ENCODE results near the gene IGFLR1.

IGFLR1 gene

DNA sequence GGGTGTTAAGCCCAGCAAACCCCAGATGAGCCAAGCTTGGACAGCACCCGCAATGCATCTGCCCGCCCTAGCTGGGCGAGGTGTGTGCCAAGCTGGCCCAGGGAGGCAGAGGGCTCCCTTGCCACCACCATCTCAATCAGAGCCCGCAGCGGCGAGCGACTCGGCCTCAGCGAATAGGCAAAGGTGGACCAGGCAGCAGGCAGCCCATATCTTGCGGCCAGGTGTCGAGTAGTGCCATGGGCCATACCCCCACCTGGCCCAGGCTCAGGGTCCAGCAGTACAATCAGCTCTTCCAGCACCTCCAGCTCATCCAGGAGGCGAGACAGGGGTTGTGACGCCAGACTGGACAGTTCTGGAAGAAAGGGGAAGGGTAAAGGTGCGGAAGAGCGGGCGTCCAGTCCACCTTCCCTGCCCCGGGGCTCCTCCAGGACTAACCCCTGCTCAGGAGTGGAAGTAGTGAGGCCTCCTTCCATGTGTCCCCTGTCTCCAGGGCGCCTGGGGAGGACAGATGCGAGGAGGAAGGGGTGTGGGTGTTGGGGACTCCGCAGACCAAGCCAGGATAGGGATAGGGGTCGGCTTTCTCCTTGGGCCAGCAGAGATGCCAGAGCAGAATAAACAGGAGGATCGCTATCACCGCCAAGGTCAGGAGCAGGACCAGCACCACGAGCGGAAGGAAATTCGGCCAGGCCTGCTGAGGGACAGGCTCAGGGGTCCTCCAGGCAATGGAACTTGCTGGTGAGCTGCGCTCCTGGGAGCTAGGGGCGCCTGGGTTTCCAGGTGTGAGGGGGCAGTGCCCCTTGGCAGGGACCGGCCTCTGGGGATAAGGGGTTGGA is 2.8 kb downstream of the IGFLR1 start:
- in situ Hi-C loops (cut with MboI; ENCODE audit: low sequenced_read_pairs) = no loop called here

DNA sequence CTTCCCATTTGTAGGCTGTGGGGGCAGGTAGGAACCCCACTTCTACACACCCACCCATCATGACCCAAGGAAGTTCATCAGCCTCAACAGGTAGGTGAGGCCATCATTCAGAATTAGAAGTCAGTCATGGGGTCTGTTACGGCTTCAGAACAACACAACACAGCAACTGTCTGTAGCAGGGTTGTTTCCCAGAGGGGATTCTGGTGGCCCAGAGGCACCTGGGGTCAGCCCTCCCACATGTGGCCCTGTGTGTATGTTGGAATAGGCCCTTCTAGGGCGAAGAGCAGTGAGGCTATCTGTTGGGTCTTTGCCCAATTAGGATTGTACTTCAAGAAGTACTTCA is 3.4 kb downstream of the IGFLR1 start:
- in situ Hi-C loops (cut with MboI; ENCODE audit: low sequenced_read_pairs) = no loop called here

DNA sequence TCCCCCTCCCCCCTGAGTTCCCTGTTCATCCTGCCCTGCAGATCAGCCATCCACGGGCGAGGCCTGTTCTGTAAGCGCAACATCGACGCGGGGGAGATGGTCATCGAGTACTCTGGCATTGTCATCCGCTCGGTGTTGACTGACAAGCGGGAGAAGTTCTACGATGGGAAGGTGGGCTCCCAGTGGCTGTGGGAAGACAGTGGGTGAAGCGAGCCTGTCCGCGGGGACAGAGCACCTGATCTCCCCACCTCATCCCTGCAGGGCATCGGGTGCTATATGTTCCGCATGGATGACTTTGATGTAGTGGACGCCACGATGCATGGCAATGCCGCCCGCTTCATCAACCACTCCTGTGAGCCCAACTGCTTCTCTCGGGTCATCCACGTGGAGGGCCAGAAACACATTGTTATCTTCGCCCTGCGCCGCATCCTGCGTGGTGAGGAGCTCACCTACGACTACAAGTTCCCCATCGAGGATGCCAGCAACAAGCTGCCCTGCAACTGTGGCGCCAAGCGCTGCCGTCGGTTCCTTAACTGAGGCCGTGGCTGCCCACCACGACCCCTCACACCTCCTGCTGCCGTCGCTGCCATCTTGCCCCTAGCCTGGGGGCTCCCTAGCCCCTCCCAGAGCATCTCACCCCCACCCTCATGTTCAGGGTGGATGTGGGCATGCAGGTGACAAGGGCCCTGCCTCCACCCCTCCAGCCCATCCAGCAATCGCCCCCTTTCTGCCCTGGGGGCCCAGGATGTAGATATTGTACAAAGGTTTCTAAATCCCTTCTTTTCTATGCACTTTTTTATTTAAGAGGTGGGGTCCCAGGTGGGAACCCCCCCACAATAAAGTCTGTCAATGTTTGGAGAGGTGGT is 4.0 kb downstream of the IGFLR1 start:
- in situ Hi-C loops (cut with MboI; ENCODE audit: low sequenced_read_pairs) = no loop called here

DNA sequence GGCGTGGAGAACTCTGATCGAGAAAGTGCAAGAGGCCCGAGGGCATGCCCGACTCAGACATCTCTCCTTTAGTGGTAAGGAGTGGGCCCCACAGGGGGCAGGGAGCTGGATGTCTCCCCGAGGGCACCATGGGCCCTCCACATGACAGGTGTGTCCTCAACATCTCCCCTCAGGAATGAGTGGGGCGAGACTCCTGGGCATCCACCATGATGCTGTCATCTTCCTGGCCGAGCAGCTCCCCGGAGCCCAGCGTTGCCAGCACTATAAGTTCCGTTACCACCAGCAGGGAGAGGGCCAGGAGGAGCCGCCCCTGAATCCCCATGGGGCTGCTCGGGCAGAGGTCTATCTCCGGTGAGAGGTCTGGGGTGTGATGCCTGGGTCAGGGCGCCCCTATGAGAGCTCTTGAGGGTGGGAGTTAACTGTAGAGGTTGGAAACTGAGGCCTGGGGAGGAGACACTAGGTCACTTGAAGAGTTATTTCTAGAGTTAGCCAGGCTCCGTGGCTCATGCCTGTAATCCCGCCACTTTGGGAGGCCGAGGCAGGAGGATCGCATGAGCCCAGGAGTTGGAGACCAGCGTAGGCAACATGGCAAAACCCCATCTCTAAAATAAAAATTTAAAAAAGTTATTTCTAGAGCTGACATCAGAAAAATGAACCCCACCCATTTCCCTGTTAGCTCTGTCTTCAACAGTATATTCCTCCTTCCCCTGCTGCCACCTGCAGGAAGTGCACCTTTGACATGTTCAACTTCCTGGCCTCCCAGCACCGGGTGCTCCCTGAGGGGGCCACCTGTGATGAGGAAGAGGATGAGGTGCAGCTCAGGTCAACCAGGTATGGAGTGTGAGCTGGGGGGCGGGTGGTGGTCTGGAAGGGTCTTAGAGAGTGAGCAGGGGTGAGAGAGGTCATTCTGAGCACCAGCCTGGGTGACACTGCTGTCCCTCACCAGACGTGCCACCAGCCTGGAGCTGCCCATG is 5.1 kb downstream of the IGFLR1 start:
- in situ Hi-C loops (cut with MboI; ENCODE audit: low sequenced_read_pairs) = no loop called here

DNA sequence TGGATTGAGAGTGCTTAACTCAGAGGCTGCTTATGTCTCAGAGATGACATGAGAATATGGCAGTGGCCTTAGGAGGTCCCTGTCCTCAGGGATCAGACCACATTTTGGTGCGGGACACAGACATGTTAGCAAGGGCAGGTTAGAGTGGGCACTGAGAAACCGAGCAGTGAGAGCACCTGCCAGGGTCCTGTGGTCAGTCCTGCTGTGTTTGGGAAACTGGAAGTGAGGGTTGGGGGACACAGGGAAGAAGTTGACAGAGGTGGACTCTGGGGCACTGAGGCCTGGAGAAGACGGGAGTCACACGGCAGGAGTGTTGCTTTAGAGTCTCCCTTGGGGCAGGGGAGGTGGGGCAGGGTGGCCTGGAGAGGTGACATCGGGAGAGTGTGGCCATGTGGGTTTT is 7.4 kb downstream of the IGFLR1 start:
- in situ Hi-C loops (cut with MboI; ENCODE audit: low sequenced_read_pairs) = no loop called here

DNA sequence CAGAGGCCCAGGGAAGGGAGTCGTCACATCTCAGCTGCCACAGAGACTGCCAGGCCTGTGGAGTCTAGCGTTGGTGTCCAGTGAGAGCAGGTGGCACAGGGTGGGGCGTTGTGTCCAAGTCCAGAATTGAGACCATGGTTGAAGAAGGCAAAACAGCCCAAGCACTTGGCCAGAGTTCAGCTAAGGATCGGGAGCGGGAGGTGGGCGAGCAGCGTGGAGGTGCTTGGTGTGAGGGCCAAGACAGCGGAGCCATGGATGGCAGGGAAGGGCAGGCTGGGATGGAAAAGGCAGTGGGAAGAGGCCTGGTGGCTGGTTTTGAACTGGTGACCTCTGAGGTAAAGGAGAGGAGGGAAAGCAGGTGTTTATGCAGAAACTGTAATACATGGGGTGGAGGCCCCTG is 8.0 kb downstream of the IGFLR1 start:
- in situ Hi-C loops (cut with MboI; ENCODE audit: low sequenced_read_pairs) = no loop called here

DNA sequence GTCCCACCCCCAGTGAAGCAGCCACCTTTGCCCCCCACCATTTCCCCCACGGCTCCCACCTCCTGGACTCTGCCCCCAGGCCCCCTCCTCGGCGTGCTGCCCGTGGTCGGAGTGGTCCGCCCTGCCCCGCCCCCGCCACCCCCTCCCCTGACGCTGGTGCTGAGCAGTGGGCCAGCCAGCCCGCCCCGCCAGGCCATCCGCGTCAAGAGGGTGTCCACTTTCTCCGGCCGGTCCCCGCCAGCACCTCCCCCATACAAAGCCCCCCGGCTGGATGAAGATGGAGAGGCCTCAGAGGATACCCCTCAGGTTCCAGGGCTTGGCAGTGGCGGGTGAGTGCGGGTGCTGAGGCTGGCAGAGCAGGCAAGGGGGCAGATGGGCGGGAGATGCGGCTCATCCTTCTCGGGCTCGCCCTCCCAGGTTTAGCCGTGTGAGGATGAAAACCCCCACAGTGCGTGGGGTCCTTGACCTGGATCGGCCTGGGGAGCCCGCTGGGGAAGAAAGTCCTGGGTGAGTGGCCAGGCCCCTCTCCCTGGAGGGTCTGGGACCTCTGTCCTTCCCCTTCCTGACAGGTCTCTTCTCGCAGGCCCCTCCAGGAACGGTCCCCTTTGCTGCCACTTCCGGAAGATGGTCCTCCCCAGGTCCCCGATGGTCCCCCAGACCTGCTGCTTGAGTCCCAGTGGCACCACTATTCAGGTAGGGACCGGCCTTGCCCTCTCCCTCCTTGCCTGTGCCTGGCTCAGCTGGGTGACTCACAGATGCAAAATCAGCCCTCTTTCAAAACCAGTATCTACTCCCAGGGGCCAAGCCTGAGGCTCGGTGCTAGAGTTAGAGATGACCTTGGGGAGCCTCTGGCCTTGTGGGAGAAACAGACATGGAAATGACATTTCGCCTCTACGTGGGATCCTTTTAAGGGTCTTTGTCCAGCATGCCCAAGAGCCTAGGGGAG is 8.8 kb downstream of the IGFLR1 start:
- in situ Hi-C loops (cut with MboI; ENCODE audit: low sequenced_read_pairs) = no loop called here

DNA sequence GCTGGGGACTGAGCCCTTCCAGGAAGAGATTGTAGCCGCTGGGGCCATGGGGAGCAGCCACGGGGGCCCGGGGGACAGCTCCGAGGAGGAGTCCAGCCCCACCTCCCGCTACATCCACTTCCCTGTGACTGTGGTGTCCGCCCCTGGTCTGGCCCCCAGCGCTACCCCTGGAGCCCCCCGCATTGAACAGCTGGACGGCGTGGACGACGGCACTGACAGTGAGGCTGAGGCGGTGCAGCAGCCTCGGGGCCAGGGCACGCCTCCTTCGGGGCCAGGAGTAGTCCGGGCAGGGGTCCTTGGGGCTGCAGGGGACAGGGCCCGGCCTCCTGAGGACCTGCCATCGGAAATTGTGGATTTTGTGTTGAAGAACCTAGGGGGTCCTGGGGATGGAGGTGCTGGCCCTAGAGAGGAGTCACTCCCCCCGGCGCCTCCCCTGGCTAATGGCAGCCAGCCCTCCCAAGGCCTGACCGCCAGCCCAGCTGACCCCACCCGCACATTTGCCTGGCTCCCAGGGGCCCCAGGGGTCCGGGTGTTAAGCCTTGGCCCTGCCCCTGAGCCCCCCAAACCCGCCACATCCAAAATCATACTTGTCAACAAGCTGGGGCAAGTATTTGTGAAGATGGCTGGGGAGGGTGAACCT is 9.6 kb downstream of the IGFLR1 start:
- in situ Hi-C loops (cut with MboI; ENCODE audit: low sequenced_read_pairs) = no loop called here

DNA sequence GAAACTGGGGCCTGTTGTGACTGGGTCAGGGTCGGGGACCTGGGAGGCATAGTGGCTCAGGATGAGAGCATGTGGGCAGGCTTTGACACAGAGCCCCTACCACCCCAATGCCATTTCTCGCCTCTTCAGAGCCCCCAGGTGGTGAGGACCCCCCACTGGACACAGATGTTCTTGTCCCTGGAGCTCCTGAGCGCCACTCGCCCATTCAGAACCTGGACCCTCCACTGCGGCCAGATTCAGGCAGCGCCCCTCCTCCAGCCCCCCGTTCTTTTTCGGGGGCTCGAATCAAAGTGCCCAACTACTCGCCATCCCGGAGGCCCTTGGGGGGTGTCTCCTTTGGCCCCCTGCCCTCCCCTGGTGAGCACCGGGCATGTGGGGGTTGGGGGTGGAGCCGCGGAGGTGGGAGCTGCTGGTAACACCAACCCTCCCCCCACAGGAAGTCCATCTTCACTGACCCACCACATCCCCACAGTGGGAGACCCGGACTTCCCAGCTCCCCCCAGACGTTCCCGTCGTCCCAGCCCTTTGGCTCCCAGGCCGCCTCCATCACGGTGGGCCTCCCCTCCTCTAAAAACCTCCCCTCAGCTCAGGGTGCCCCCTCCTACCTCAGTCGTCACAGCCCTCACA is 10.4 kb downstream of the IGFLR1 start:
- in situ Hi-C loops (cut with MboI; ENCODE audit: low sequenced_read_pairs) = no loop called here

DNA sequence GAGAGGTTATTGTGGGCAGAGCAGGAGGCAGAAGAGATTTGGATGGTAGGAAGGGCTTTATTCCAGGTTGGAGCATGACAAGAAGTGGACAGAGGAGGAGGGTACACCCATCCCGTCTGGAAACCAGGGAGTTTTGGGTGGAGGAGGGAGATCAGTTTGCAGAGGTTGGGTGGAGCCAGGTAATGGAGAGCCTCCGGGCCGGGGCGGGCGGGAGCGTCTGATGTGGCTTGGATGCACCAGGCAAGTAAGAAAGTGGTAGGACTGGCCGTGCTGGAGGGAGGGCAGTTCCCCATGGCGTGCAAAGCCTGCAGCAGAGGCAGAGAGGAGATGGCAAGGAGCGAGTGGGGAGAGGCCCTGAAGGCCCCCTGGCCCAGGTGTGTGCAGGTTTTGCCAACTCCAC is 10.9 kb downstream of the IGFLR1 start:
- in situ Hi-C loops (cut with MboI; ENCODE audit: low sequenced_read_pairs) = no loop called here

DNA sequence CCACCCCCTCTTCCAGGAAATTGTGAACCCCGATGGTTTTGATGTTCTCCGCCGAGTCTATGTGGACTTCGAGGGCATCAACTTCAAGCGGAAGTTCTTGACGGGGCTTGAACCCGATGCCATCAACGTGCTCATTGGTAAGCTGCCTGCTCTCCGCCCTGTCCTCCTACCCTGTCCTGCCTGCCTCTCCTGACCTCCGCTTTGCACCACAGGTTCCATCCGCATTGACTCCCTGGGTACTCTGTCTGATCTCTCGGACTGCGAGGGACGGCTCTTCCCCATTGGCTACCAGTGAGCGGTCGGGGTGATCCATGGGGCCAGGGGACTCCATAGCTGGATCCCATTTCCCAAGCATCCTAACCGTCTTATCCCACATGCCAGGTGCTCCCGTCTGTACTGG is 11.9 kb downstream of the IGFLR1 start:
- in situ Hi-C loops (cut with MboI; ENCODE audit: low sequenced_read_pairs) = no loop called here

DNA sequence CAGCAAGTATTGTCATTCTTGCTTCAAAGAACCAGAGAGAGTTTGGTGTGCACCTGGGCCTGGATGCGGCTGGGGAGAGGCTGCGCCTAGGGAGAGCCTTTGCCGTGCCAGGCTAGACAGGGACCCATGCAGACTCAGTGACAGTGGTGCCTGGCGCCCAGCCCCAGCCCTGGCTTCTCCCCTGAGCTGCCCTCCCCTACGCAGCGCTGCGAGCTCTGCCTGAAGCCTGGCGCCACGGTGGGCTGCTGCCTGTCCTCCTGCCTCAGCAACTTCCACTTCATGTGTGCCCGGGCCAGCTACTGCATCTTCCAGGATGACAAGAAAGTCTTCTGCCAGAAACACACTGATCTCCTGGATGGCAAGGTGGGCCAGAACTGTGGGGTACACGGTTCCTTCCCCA is 12.5 kb downstream of the IGFLR1 start:
- in situ Hi-C loops (cut with MboI; ENCODE audit: low sequenced_read_pairs) = no loop called here

DNA sequence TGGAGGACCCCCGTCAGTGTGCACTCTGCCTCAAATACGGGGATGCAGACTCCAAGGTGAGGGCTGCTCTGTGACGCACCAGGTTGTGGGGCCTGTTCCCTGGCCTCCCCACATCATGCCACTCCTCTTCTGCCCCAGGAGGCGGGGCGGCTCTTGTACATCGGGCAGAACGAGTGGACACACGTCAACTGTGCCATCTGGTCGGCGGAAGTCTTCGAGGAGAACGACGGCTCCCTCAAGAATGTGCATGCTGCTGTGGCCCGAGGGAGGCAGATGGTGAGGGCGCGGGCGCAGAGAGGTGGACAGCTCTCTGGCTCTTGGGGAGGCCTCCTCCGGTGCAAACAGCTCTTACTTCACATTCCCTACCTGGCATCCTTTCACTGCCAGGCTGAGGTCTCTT is 13.2 kb downstream of the IGFLR1 start:
- in situ Hi-C loops (cut with MboI; ENCODE audit: low sequenced_read_pairs) = no loop called here

DNA sequence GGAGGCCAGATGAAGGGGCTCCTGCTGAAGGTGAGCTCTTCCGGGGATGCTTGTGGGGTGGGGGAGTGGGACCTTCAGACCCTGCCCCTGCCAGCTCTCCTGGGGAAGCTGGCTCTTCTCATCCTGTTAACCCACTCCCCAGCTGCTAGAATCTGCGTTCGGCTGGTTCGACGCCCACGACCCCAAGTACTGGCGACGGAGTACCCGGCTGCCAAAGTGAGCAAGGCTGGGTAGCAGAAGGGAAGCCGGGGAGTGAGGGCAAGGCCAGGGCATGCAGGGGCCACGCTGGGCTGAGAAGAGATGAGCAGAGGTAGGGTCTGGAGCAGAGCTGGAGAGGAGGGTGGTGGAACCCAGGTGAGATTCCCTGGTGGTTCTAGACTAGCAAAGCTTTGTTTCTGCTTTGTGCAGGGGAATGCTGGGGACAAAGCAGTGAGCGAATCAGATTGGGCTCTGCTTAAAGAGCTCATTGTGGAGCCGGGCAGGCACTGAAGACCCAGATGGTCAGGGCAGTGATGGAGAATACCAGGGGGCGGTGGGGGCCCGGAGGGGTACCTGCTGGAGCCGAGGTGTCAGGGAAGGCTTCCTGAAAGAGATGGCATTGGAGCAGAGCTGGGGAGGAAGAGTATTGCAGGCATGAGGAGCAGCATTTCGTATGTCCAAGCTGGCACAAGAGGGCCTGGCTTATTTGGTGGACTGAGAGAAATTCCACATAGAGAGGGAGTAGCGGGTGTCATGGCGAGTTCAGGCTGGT is 14.1 kb downstream of the IGFLR1 start:
- in situ Hi-C loops (cut with MboI; ENCODE audit: low sequenced_read_pairs) = no loop called here

DNA sequence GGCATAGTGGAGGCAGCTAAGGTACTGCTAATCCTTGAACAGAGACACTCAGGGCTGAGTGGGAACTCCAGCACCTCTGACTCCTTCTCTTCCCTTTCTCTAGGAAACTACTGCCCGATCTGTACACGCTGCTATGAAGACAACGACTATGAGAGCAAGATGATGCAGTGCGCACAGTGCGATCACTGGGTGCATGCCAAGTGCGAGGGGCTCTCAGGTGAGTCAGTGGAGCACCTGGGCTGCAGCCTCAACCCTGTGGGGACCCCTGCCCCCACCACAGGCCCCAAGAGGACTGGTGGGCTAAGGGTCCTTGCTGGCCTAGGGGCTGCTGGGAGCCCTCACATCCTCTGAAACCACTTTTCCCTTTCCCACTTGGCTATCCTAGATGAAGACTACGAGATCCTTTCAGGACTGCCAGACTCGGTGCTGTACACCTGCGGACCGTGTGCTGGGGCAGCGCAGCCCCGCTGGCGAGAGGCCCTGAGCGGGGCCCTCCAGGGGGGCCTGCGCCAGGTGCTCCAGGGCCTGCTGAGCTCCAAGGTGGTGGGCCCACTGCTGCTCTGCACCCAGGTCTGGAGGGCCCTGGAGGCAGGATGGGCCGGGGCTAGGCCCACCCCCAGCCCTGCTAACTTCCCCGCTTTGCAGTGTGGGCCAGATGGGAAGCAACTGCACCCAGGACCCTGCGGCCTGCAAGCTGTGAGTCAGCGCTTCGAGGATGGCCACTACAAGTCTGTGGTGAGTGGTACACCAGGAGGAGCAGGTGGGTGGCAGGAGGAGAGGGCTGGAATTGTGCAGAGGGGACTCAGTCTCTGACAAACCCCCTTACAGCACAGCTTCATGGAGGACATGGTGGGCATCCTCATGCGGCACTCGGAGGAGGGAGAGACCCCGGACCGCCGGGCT is 14.9 kb downstream of the IGFLR1 start:
- in situ Hi-C loops (cut with MboI; ENCODE audit: low sequenced_read_pairs) = no loop called here

DNA sequence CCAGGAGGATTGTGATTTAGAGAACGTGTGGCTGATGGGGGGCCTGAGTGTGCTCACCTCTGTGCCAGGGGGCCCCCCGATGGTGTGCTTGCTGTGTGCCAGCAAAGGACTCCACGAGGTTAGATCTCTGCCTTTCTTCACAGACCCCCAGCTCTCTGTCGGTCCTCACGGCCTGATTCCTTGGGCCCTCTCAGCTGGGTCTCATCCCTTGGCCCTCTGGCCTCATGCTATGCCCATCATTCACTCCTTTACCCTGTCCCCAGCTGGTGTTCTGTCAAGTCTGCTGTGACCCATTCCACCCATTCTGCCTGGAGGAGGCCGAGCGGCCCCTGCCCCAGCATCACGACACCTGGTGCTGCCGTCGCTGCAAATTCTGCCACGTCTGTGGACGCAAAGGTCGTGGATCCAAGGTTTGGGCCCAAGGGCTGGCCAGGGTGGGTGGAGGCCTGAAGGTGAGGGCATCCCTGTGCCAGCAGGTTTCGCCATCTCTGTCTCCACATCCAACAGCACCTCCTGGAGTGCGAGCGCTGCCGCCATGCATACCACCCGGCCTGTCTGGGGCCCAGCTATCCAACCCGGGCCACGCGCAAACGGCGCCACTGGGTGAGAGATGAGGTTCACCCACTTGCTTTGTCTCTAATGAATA is 16.9 kb downstream of the IGFLR1 start:
- in situ Hi-C loops (cut with MboI; ENCODE audit: low sequenced_read_pairs) = no loop called here

DNA sequence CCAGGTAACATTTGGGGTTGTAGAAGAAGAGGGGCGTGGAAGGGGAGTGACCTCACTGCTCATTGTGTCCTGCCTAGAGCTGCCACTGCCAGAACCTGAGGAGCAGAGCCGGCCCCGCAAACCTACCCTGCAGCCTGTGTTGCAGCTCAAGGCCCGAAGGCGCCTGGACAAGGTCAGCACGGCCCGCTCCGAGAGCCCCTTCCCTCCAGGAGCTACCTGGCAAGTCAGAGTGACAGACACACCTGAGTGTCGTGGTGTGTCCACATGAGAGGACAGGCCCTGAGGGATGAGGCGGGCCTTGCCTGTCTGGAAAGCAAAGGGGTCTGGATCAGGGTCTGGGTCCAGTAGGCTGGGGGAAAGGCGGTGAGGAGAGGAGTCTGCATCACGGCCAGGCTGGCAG is 17.7 kb downstream of the IGFLR1 start:
- in situ Hi-C loops (cut with MboI; ENCODE audit: low sequenced_read_pairs) = no loop called here

All from hTERT RPE-1 (cell line).